ENCODE measurements around the gene SMIM8.

The SMIM8 gene

DNA sequence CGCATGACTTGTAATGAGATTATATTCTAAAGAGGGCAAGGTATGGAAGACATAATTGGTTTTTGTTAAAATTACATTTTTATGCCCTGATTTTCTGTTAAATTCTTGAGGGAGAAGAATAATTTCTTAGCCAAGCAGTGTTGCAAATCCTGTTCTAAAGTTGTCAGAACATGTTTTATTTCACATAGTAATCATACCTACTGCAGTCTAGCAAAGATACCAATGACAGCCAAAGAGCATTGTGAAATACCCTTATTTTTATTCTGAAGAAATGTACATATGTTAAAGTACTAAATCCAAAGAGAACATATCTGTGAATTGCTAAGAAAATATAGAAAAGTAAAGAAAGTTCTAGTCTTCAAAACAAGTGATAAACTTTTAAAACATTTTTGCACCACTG is 39.6 kb upstream of the SMIM8 start:
- TF ChIP-seq EZH2 (optimal IDR thresholded peaks at IDR 0.05; ENCODE audit: low read depth, low read length) (no peak), EZH2phosphoT487 (IDR thresholded peaks at IDR 0.05; ENCODE audit: low read length) (no peak)
- TF ChIP-seq, protein P1, sequence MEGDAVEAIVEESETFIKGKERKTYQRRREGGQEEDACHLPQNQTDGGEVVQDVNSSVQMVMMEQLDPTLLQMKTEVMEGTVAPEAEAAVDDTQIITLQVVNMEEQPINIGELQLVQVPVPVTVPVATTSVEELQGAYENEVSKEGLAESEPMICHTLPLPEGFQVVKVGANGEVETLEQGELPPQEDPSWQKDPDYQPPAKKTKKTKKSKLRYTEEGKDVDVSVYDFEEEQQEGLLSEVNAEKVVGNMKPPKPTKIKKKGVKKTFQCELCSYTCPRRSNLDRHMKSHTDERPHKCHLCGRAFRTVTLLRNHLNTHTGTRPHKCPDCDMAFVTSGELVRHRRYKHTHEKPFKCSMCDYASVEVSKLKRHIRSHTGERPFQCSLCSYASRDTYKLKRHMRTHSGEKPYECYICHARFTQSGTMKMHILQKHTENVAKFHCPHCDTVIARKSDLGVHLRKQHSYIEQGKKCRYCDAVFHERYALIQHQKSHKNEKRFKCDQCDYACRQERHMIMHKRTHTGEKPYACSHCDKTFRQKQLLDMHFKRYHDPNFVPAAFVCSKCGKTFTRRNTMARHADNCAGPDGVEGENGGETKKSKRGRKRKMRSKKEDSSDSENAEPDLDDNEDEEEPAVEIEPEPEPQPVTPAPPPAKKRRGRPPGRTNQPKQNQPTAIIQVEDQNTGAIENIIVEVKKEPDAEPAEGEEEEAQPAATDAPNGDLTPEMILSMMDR (IDR thresholded peaks at IDR 0.05; ENCODE audit: low read length): no peak
- H3K4me3 ChIP-seq (ENCODE audit: low read length): no peak overlapping the region

DNA sequence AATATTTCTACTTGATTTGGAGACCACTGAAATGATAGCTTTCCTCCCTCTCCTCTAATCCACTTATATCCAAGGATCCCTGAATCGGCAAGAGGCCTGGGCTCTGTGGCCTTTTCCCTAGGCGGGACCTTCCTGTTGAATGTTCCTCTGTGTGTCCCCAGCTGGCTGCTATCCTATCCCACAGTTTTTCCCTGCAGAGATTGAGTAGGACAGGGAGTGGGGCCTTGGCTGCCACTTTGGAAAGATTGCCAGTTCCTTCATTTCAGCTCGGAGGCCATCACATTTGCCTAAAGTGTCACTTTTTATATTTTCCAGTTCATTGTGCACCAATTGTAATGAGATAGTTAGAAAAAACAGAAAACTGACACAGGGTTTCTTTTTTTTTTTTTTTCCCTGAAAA is 38.9 kb upstream of the SMIM8 start:
- no peaks in the 10 kb centered on the region for H3K9me3 ChIP-seq (replicated peaks; ENCODE audit: insufficient read depth, low read length)
- H3K4me3 ChIP-seq (ENCODE audit: low read length): no peak overlapping the region
- no peaks in the 10 kb centered on the region for H3K27me3 ChIP-seq (replicated peaks; ENCODE audit: insufficient read depth, low read length)
- no peaks in the 10 kb centered on the region for H4K20me1 ChIP-seq (ENCODE audit: insufficient read depth, low read length)
- no peaks in the 10 kb centered on the region for H3K4me1 ChIP-seq (ENCODE audit: low read length)
- H3K27ac ChIP-seq (ENCODE audit: low read length): no peak overlapping the region
- H3K9me2 ChIP-seq (replicated peaks; ENCODE audit: insufficient read depth, low read length): no peaks in the 10 kb centered on the region
- no peaks in the 10 kb centered on the region for H3K79me2 ChIP-seq (ENCODE audit: low read length)
- TF ChIP-seq, protein P1 (IDR thresholded peaks at IDR 0.05; ENCODE audit: low read length): no peak
- TF ChIP-seq EZH2 (optimal IDR thresholded peaks at IDR 0.05; ENCODE audit: low read depth, low read length): no peak
- no peak for TF ChIP-seq EZH2phosphoT487 (IDR thresholded peaks at IDR 0.05; ENCODE audit: low read length)
- H3F3A ChIP-seq (ENCODE audit: insufficient read depth, low read length): no peaks in the 10 kb centered on the region
- no peak overlapping the region for H2AFZ ChIP-seq (ENCODE audit: low read length)
- H3K9ac ChIP-seq (ENCODE audit: low read length): no peak overlapping the region
- DNase-seq: no peak
- no peak overlapping the region for H3K4me2 ChIP-seq (ENCODE audit: low read depth, low read length)
- H3K36me3 ChIP-seq (replicated peaks; ENCODE audit: insufficient read depth, low read length): no peaks in the 10 kb centered on the region

More for the DNA sequence above, 39.6 kb upstream of the SMIM8 start:
- Histone ChIP-seq H3K79me2 (ENCODE audit: low read length) (no peaks in the 10 kb centered on the region), H3K9ac (ENCODE audit: low read length) (no peak overlapping the region), H2AFZ (ENCODE audit: low read length) (no peak overlapping the region), H3K36me3 (replicated peaks; ENCODE audit: insufficient read depth, low read length) (no peaks in the 10 kb centered on the region), H3K9me3 (replicated peaks; ENCODE audit: insufficient read depth, low read length) (no peaks in the 10 kb centered on the region), H3K27me3 (replicated peaks; ENCODE audit: insufficient read depth, low read length) (no peaks in the 10 kb centered on the region), H3K9me2 (replicated peaks; ENCODE audit: insufficient read depth, low read length) (no peaks in the 10 kb centered on the region), H4K20me1 (ENCODE audit: insufficient read depth, low read length) (no peaks in the 10 kb centered on the region), H3K4me2 (ENCODE audit: low read depth, low read length) (no peak overlapping the region), H3F3A (ENCODE audit: insufficient read depth, low read length) (no peaks in the 10 kb centered on the region), H3K4me1 (ENCODE audit: low read length) (no peaks in the 10 kb centered on the region), H3K27ac (ENCODE audit: low read length) (no peak overlapping the region)
- DNase-seq: no peak

DNA sequence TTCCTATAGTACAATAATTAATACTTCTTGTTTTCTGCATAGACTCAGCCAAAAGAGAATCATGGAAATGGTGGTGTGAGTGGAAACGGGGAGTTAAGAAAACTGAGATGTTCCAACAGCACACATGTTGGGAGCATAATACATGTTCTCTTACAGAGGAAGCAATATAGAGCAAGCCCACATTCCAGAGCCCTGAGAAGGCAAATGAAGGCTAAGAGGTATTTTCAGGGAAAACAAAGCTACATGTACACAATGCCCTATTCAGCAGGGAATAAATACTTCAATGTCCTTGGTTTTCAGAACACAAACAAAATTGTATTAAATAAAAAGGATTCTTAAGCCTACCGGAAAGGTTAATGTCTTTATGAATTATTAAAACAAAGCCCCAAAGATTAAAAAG is 35.1 kb upstream of the SMIM8 start:
- H3K9me3 ChIP-seq (replicated peaks; ENCODE audit: insufficient read depth, low read length): no peaks in the 10 kb centered on the region
- H3F3A ChIP-seq (ENCODE audit: insufficient read depth, low read length): no peaks in the 10 kb centered on the region
- no peak overlapping the region for H3K27ac ChIP-seq (ENCODE audit: low read length)
- no peaks in the 10 kb centered on the region for H4K20me1 ChIP-seq (ENCODE audit: insufficient read depth, low read length)
- DNase-seq: no peak
- H3K27me3 ChIP-seq (replicated peaks; ENCODE audit: insufficient read depth, low read length): no peaks in the 10 kb centered on the region
- no peak overlapping the region for H3K4me2 ChIP-seq (ENCODE audit: low read depth, low read length)
- H3K4me3 ChIP-seq (ENCODE audit: low read length): no peak overlapping the region
- H3K9ac ChIP-seq (ENCODE audit: low read length): no peak overlapping the region
- H2AFZ ChIP-seq (ENCODE audit: low read length): no peak overlapping the region
- H3K9me2 ChIP-seq (replicated peaks; ENCODE audit: insufficient read depth, low read length): no peaks in the 10 kb centered on the region
- TF ChIP-seq EZH2 (optimal IDR thresholded peaks at IDR 0.05; ENCODE audit: low read depth, low read length) (no peak), EZH2phosphoT487 (IDR thresholded peaks at IDR 0.05; ENCODE audit: low read length) (no peak)
- TF ChIP-seq, protein P1 (IDR thresholded peaks at IDR 0.05; ENCODE audit: low read length): no peak
- H3K4me1 ChIP-seq (ENCODE audit: low read length): no peaks in the 10 kb centered on the region
- H3K36me3 ChIP-seq (replicated peaks; ENCODE audit: insufficient read depth, low read length): no peaks in the 10 kb centered on the region
- no peaks in the 10 kb centered on the region for H3K79me2 ChIP-seq (ENCODE audit: low read length)
